ENCODE measurements around the gene ROR2.

Gene ROR2

GRCh38 chr9:91606255-91606995 is 343.6 kb downstream of the ROR2 start:
- DNase-seq, result no peak

- no peak for DNase-seq
These were observed 345.4 kb downstream of the ROR2 start for GRCh38 chr9:91604451-91605179.

GRCh38 chr9:91603932-91604331 is 346.1 kb downstream of the ROR2 start:
- no peak for DNase-seq

GRCh38 chr9:91599564-91599963 is 350.5 kb downstream of the ROR2 start:
- DNase-seq, result no peak

- no peak for DNase-seq
These were observed 358.4 kb downstream of the ROR2 start for GRCh38 chr9:91591627-91592026.

GRCh38 chr9:91589101-91589553 is 360.9 kb downstream of the ROR2 start:
- no peak for DNase-seq

- DNase-seq, result no peak
These were observed 363.7 kb downstream of the ROR2 start for GRCh38 chr9:91586282-91586681.

- DNase-seq, result no peak
These were observed 366.1 kb downstream of the ROR2 start for GRCh38 chr9:91583966-91584365.

GRCh38 chr9:91583161-91583875 is 366.7 kb downstream of the ROR2 start:
- DNase-seq, result no peak

GRCh38 chr9:91582181-91582580 is 367.8 kb downstream of the ROR2 start:
- no peak for DNase-seq

- no peak for DNase-seq
These were observed 369.9 kb downstream of the ROR2 start for GRCh38 chr9:91580136-91580535.

GRCh38 chr9:91578911-91579310 is 371.1 kb downstream of the ROR2 start:
- no peak for DNase-seq

- DNase-seq, result no peak
These were observed 372.4 kb downstream of the ROR2 start for GRCh38 chr9:91577633-91578061.

GRCh38 chr9:91572811-91573210 is 377.2 kb downstream of the ROR2 start:
- no peak for DNase-seq

GRCh38 chr9:91572044-91572443 is 378.0 kb downstream of the ROR2 start:
- no peak for DNase-seq

- DNase-seq, result no peak
These were observed 379.0 kb downstream of the ROR2 start for GRCh38 chr9:91571036-91571435.

- DNase-seq, result no peak
These were observed 382.3 kb downstream of the ROR2 start for GRCh38 chr9:91567642-91568274.

- DNase-seq, result no peak
These were observed 385.9 kb downstream of the ROR2 start for GRCh38 chr9:91564081-91564670.

GRCh38 chr9:91562416-91562815 is 387.6 kb downstream of the ROR2 start:
- DNase-seq, result no peak

GRCh38 chr9:91560301-91560700 is 389.7 kb downstream of the ROR2 start:
- no peak for DNase-seq

GRCh38 chr9:91558879-91559278 is 391.1 kb downstream of the ROR2 start:
- DNase-seq, result no peak

- DNase-seq, result no peak
These were observed 391.6 kb downstream of the ROR2 start for GRCh38 chr9:91558395-91558794.

- no peak for DNase-seq
These were observed 392.7 kb downstream of the ROR2 start for GRCh38 chr9:91557327-91557726.
